ENCODE data around the gene SNRPA. TPM values are rescaled to one million over a fixed set of nuclear protein-coding genes. Genes with fewer than 3 reads are reported as not detected.

The SNRPA gene
- total RNA-seq, 1 experiment from 2014 or later = 147 TPM

GRCh38 chr19:40713939-40714338 lies 37.1 kb upstream of the SNRPA start:
- intact Hi-C loops (cut with micrococcal nuclease; ENCODE audit: unreplicated experiment) = no loop called here
- Histone ChIP-seq H2AFZ (no peak overlapping the region), H3K36me3 (ENCODE audit: low read depth) (0 out of 2 replicates have a peak, but pooled peaks cover 10% of the 10 kb centered on the region), H3K9me2 (ENCODE audit: insufficient read depth) (no peaks in the 10 kb centered on the region), H3K27me3 (ENCODE audit: insufficient read depth, low read depth) (no peaks in the 10 kb centered on the region), H4K20me1 (ENCODE audit: insufficient read depth) (no peaks in the 10 kb centered on the region), H3K79me2 (ENCODE audit: low read depth) (peaks cover 18% of the 10 kb centered on the region), H3K4me1 (replicated peaks; ENCODE audit: insufficient read depth) (peaks cover 6% of the 10 kb centered on the region; the same call in 1 of the 2 replicates), H3K4me3 (no peak overlapping the region), H3K9me3 (ENCODE audit: insufficient read depth, low read depth) (no peaks in the 10 kb centered on the region), H3F3A (ENCODE audit: insufficient read depth, low read depth) (peaks cover 24% of the 10 kb centered on the region), H3K4me2 (peak overlapping the region; percentile 84), H3K27ac (no peak overlapping the region)
- DNase-seq = no peak
- TF ChIP-seq, protein P1, sequence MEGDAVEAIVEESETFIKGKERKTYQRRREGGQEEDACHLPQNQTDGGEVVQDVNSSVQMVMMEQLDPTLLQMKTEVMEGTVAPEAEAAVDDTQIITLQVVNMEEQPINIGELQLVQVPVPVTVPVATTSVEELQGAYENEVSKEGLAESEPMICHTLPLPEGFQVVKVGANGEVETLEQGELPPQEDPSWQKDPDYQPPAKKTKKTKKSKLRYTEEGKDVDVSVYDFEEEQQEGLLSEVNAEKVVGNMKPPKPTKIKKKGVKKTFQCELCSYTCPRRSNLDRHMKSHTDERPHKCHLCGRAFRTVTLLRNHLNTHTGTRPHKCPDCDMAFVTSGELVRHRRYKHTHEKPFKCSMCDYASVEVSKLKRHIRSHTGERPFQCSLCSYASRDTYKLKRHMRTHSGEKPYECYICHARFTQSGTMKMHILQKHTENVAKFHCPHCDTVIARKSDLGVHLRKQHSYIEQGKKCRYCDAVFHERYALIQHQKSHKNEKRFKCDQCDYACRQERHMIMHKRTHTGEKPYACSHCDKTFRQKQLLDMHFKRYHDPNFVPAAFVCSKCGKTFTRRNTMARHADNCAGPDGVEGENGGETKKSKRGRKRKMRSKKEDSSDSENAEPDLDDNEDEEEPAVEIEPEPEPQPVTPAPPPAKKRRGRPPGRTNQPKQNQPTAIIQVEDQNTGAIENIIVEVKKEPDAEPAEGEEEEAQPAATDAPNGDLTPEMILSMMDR (conservative IDR thresholded peaks at IDR 0.05) = no peak
- TF ChIP-seq EZH2 (IDR thresholded peaks at IDR 0.05; ENCODE audit: low read depth) = no peak
- no TSS peak for BruUV-seq (replicated peaks)
- ChIA-PET POLR2A (ENCODE audit: unreplicated experiment) (interaction anchor here (0.5 kb wide), 1 partner anchor 37 kb away, joined by 3 read pairs; the partner anchor contains the start of gene ACTMAP), CTCF (interaction anchor here (0.6 kb wide), 1 partner anchor 85 kb away, joined by 3 read pairs; the partner anchor contains the start of gene EGLN2)

DNA sequence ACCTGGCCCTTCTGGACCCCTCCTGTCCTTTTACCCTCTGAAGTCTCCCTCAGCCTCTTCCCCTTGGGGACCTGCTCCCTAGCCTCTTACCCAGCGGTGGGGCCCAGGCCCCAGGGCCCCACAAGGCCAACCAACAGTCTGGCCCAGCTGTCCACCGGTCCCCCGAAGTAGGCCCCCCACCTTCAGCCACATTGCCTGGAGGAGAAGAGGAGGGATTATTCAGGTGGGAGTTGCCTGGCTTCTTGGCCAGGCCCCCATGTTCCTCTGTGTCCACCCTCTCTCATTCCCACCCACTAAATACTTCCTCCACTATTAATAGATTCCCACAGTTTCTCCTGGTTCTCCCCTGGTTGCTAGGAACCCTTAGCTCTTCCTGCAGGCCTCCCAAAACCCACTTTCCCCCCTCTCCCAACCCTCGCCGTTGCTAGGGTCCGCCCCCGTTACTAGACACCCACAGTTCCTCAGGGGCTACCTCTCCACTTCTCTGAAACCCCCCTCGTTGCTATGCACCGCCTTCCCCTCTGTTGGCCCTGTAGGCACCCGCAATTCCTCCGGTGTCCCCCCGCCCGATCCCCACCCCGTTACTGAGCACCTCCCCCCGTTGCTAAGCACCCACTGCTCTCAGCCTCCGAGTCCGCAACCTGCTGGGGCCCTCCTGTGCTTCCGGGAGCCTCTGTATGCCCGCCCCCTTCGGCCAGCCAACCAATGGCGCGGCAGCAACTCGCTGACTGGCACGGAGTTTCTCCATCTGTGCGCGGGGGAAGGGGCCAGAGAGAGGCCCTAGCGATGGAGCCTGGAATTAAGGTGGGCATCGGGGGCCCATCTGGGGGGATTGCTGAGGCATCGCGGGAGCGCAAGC lies 36.3 kb upstream of the SNRPA start:
- TF ChIP-seq, protein P1 (conservative IDR thresholded peaks at IDR 0.05) = no peak
- TF ChIP-seq EZH2 (IDR thresholded peaks at IDR 0.05; ENCODE audit: low read depth) = no peak
- ChIA-PET CTCF (no interaction called here), POLR2A (ENCODE audit: unreplicated experiment) (interaction anchor here (0.5 to 0.6 kb wide), 2 partner anchors 36 to 686 kb away, joined by 3 to 5 read pairs; partner anchors contain the start of gene ACTMAP)
- no peaks in the 10 kb centered on the region for H3K27me3 ChIP-seq (ENCODE audit: insufficient read depth, low read depth)
- H3K4me1 ChIP-seq (replicated peaks; ENCODE audit: insufficient read depth) = peaks cover 10% of the 10 kb centered on the region
- peak overlapping the region; percentile 84 for H3K4me2 ChIP-seq
- H4K20me1 ChIP-seq (ENCODE audit: insufficient read depth) = no peaks in the 10 kb centered on the region
- peaks cover 27% of the 10 kb centered on the region for H3F3A ChIP-seq (ENCODE audit: insufficient read depth, low read depth)
- intact Hi-C loops (cut with micrococcal nuclease; ENCODE audit: unreplicated experiment) = loop anchor here (1.0 to 5.0 kb wide), 6 partner anchors 24 to 513 kb away; partner anchors contain the start of genes EGLN2, NUMBL and SERTAD1
- H2AFZ ChIP-seq = no peak overlapping the region
- peak; percentile 82 to 94 for DNase-seq
- BruUV-seq (replicated peaks) = no TSS peak
- peak overlapping the region; percentile 99 for H3K27ac ChIP-seq
- H3K79me2 ChIP-seq (ENCODE audit: low read depth) = peaks cover 25% of the 10 kb centered on the region
- no peaks in the 10 kb centered on the region for H3K9me3 ChIP-seq (ENCODE audit: insufficient read depth, low read depth)
- peak overlapping the region; percentile 75 for H3K4me3 ChIP-seq
- 0 out of 2 replicates have a peak, but pooled peaks cover 6% of the 10 kb centered on the region for H3K36me3 ChIP-seq (ENCODE audit: low read depth)
- no peaks in the 10 kb centered on the region for H3K9me2 ChIP-seq (ENCODE audit: insufficient read depth)

GRCh38 chr19:40716031-40716481 lies 34.9 kb upstream of the SNRPA start:
- Histone ChIP-seq H3F3A (ENCODE audit: insufficient read depth, low read depth) (peaks cover 27% of the 10 kb centered on the region), H2AFZ (no peak overlapping the region), H3K4me1 (replicated peaks; ENCODE audit: insufficient read depth) (peaks cover 23% of the 10 kb centered on the region), H4K20me1 (ENCODE audit: insufficient read depth) (peaks cover 4% of the 10 kb centered on the region), H3K4me3 (peak overlapping the region; percentile 75), H3K9me3 (ENCODE audit: insufficient read depth, low read depth) (no peaks in the 10 kb centered on the region), H3K36me3 (ENCODE audit: low read depth) (peaks cover 10% of the 10 kb centered on the region; the same call in 1 of the 2 replicates), H3K4me2 (peak overlapping the region; percentile 84), H3K79me2 (ENCODE audit: low read depth) (peaks cover 39% of the 10 kb centered on the region), H3K9me2 (ENCODE audit: insufficient read depth) (no peaks in the 10 kb centered on the region), H3K27me3 (ENCODE audit: insufficient read depth, low read depth) (no peaks in the 10 kb centered on the region), H3K27ac (peak overlapping the region; percentile 99)
- intact Hi-C loops (cut with micrococcal nuclease; ENCODE audit: unreplicated experiment) = loop anchor here (1.0 to 5.0 kb wide), 6 partner anchors 34 to 511 kb away; partner anchors contain the start of genes ACTMAP and SERTAD1
- no peak for TF ChIP-seq EZH2 (IDR thresholded peaks at IDR 0.05; ENCODE audit: low read depth)
- TF ChIP-seq, protein P1 (conservative IDR thresholded peaks at IDR 0.05) = 0 out of 2 replicates have a peak, but pooled peaks have one; percentile 31
- peak in 1 of 2 experiments; percentile 91 for DNase-seq
- ChIA-PET CTCF (no interaction called here), POLR2A (ENCODE audit: unreplicated experiment) (interaction anchor here (0.5 to 1.9 kb wide), 4 partner anchors 10 to 112 kb away, joined by 4 to 11 read pairs (median 10); partner anchors contain the start of genes ACTMAP and RAB4B)
- BruUV-seq (replicated peaks) = no TSS peak
